Amniotic epithelial cell (primary cell): Measurements from ENCODE around the gene WDR27.

ENCODE experiments used
- DNase-seq: peaks from one replicate; pipeline ENCODE4 v3.0.0-alpha.2; 2010; ENCODE audit warnings: low read depth

WDR27 gene

DNA sequence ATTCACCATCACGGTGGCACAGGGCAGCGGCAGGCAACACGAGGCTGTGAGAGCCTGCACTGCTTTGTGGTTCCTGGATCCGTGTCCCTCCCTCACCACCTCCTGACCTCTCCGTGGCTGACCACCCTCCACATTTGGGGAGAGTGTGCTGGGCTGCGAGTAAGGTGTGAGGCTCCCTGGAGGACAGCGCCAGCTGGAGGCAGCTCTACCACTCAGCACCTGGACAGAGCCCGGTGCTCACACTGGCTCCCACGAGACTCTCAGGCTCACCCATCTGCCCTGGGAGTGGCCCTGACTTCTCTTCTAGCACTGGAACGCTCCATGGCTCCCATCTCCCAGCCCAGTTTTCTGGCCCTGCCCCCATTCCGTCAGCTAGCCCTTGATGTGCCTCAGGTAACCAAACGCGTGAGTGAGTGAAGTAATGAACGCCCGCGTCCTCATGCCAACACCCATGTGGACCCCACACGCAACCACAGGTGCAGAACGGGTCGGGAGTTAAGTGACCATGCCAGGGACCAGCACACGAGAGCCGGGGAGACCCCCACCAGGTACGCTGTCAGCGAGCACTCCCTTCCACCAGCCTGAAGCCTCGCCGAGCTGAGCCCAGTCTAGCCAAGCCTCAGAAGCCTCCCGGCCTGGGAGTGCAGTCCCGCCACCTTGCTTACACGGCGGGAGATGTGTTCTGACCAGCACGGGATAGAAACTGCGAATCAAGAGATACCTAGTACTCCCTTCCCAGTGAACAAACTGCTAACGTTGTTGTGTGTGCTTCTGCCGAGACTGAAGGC is 137.2 kb downstream of the WDR27 start:
- DNase-seq, result no peak

DNA sequence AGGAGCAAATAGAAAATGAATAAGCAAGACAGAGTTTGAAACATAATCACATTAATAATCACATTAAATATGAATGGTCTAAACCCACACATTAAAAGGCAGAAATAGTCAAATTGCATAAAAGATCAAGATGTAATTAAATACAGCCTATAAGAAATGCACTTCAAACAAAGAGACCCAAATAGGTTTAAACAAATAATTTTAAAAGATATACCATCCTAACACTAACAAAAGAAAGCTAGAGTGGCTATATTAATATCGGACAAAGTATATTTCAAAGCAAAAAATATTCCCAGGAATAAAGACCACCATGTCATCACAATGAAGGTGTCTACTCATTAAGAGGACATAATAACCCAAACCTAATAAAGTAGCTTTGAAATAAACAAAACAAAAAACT is 140.2 kb downstream of the WDR27 start:
- DNase-seq, result no peak

GRCh38 chr6:169559592-169559991 is 142.2 kb downstream of the WDR27 start:
- DNase-seq, result no peak

DNA sequence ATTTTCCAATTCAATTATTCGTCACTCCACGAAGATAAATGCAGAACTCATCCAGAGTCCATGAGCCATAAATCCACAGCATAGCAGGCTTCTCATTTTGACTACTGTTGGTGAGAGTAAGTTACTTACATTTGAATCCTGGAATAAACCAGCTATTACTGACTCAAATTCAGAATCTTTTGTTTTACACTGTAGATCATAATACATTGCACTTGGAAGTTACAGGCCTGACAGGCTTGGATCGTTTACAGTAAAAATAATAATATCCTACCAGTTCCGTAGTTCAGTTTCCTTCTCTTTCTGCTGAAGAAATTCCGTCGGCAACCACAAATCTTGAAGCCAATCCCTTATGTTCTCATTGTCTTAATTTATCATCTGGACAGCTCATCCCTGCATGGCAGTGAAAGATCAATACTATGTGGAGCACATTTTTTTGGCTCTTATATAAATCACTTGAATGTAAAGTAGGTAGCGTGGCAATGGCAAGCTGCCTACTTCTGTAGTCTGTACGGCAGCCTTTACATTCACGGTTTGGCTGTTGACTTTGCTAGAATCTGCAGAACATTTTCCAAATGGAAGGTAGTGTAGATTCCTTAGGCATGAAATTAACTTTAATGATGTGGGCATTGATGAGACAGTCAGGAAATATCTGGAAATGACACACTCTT is 142.9 kb downstream of the WDR27 start:
- DNase-seq, result no peak

- no peak for DNase-seq
These were observed 143.5 kb downstream of the WDR27 start for GRCh38 chr6:169558378-169558773.

- DNase-seq, result no peak
These were observed 143.9 kb downstream of the WDR27 start for GRCh38 chr6:169557887-169558286.

- no peak for DNase-seq
These were observed 144.9 kb downstream of the WDR27 start for GRCh38 chr6:169556758-169557548.

DNA sequence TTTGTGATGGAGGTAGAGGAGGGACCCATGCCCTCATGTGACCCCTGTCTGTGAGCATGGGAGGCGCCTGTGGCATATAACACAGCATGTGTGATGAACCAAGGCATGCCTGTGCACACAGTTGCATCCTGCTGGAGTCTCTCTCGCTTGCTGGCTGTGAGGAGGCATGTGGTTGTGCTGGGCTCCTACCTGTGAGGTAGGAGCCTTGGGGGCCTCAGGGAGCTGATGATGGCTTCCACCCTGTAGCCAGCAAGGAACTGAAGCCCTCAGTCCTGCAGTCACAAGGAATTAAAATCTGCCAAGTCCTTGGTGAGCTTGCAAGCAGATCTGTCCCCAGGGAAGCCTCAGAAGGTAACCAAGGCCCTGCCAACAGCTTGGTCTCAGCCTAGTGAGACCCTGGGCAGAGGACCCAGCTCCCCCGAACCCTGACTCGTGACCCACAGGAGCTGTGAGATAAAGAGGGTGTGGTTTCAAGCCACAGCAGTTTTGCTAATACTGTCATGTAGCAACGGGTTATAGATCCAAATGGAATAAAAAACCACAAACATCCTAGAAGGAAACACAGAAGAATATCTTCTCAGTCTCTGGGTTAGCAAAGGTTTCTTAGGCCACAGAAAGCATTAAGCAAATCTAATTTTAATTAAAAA is 145.7 kb downstream of the WDR27 start:
- DNase-seq, result no peak

GRCh38 chr6:169545982-169546381 is 155.8 kb downstream of the WDR27 start:
- DNase-seq, result peak; percentile 28

GRCh38 chr6:169543704-169544103 is 158.1 kb downstream of the WDR27 start:
- no peak for DNase-seq

- no peak for DNase-seq
These were observed 159.3 kb downstream of the WDR27 start for GRCh38 chr6:169542491-169542890.

- DNase-seq, result peak; percentile 24
These were observed 162.5 kb downstream of the WDR27 start for GRCh38 chr6:169539176-169539897.

DNA sequence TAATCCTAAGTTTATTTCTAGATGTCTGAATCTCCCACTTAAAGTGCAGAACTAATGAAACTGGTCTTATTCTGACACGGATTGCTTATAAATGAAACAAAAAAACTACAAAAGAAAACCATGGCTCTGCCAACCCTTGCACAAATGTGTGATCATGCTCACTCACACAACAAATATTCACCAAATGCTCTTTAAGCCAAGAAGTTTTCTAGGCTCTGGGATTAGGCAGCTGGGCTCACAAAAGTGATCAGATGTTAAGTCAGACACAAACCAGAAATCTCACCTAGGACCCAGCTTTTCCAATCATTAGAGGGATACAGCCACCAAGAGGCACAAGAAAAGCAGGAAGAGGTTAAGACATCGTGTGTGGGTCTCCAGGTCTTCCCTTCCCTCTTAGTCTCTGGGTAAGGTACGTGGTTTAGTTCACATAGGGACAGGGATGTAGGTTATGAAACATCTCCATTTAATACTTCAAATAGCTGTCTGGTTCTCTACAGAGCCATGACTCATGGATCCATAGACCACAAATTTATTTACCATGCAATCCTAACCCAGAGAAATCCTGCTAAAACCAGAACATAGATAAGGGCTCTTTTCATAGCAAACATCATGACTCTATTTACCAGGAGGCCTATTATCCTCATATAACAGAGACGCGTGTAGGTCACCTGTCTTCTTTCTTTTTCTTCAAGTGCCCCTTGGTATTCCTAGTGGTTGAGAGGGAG is 165.2 kb downstream of the WDR27 start:
- peak; percentile 95 for DNase-seq

GRCh38 chr6:169534039-169534421 is 167.8 kb downstream of the WDR27 start:
- no peak for DNase-seq

- DNase-seq, result no peak
These were observed 168.4 kb downstream of the WDR27 start for GRCh38 chr6:169533301-169534038.

DNA sequence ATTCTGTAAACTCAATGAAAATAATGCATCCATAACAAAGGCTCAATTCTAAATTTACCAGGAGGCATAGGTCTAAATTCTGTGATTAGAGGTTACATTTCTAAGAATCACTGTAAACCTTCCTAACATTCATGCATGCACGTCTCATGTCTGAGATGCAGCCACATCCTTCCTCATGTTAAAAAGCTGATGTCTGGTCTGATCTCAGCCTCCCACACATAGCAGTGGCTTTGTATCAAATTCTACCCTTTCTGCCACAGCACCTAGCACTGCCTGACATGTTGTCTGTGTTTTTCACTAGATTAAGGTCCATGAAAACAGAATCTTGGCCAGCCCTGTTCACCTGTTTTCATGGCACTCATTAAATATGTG is 171.1 kb downstream of the WDR27 start:
- peak; percentile 54 for DNase-seq

DNA sequence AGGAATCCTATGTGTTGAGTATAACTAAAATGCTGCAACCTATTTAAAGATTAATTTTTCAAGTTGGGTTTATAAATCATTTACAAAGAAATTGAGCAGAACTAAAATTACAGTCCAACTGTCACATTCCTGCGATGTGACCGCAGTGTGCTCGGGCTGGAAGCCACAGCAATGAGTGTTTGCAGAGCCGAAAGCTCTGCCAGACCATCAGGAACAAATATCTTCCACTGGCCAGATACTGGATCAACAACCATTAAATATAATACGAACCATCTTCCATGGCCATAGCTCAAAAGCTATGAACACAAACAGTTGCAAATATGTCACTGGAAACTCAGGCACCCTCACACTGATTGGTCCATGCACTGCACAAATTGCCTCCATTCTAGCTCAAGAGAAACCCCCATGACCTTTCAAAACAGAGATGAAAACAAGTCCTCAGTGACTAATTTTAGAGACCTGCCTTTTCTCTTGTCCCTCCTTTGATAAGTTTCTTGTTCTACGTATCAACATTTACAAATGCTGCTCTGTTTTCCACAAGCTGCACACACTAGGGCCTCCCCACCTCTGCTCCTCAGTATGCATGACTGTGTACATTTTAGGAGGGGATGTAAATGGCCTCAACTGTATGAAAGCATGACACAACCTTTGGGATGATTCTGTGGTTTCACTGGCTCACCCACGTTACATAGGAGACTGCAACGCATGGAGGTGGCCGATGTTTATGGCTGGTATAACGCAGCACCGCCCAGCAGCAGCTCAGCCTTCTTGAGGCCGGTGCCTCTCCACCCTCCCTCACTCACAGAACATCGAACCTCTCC is 171.7 kb downstream of the WDR27 start:
- peak; percentile 43 for DNase-seq

GRCh38 chr6:169528755-169529154 is 173.1 kb downstream of the WDR27 start:
- no peak for DNase-seq

- peak; percentile 28 for DNase-seq
These were observed 174.5 kb downstream of the WDR27 start for GRCh38 chr6:169527306-169527705.
